ENCODE results near the gene CAMKK1.

The CAMKK1 gene

DNA sequence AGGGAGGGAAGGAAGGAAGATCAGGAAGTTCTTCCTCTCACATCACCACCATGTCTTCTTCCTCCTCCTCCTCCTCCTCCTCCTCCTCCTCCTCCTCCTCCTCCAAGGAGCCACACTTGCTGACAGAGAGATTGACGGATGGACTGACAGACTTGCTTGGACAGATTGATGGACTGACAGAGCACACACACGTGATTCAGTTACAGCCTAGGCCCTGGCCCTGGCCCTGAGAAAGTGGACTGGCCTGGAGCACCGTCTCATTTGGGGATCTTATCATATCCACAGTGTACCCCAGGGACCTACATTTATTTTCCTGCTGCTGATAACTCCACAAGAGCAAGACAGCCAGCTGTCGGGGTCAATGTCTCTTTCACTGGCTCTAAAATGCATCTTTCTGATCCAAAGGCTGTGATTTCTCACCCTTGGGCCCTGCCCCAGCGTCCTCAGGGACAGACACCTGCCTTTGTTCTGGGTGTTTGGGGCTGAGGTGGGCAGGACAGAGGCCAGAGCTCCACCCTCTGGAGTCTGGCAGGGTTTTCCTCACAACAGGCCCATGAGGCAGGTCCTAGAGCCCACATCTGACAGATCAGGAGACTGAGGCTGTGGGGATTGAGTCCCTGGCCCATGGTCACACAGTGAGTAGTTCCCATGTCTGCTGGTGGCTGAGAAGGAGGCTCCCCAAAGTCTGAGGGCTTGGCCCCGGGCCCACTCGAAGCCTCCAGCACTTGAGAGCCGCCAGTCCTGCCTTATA, 25.7 kb upstream of the CAMKK1 start:
- DNase-seq (ENCODE audit: low read depth in 3 of 3), result no peak

DNA sequence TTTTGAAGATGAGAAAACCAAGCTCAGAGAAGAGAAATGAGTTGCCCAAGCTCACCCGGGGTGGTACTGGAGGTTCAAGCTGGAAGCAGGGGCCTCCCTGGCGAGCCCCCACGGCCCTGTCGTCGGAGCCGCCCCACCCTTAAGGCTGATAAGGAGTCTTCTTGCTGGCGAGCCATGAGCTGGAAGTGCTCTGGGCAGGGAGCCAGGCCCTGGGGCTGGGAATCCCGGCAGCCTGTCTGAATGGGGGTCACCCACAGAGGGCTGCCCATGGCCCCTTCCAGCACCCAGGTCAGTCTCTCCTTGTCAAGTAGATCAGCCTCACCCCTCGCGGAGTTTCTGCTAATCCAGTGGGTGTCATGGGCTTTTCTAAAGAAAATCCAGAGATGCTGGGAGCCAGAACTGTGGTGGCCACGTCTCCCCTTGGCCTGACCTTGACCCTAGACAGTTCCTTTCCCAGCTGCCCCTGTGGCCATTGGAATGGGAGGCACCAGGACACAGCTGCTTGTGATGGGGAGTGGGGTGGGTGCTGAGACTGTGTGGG, 24.6 kb upstream of the CAMKK1 start:
- no peak for DNase-seq (ENCODE audit: low read depth in 3 of 3)

DNA sequence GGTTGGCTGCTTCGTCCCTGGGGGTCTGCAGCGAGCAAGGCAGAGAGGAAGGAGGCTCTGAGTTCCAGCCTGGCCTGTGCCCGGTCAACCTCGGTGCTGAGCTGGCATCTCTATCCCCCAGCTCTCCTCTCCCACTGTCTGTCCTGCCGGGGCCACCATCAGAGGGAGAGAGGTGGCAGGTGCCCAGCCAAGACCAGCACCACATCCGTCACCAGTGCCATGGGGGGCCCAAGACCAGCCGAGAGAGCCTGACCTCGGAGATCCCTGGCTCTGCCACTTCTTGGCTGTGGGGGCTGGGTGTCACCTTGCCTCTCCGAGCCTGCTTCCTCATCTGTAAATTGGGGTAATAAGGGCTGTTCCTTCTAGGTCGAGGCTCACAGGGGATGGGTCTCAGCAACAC, 24.0 kb upstream of the CAMKK1 start:
- DNase-seq (ENCODE audit: low read depth in 3 of 3), result no peak

DNA sequence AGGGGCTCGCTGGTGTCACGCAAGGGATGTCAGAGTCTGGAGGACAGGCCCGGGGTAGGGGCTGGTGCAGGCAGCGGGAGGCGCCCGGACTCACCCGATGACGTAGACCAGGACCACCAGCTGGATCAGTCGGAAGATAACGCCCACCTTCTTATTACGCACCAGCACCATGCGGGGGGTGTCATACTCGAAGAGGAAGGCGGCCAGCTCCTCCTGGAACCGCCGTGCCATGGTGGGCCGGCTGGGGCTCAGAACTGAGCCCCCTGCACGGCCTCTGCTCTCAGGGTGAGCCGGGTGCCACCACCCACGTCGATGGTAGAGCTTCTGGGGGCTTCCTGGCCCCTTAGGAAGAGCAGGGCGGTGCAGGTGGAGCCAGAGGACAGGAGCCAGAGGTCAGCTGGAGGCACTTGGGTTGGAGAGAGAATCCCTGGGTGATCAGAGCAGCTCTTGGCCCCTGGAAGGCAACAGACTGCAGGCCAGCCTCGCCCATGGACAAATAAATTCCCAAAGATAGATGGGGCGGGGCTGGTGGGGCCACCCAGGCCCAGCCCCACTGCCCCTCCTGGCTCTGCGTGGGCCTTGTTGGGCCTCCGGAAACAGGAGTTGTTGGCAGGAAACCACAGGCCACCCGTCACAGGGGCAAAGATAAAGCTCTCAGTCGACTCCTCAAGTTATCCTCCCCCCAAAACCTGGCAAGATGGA, 23.3 kb upstream of the CAMKK1 start, which contains the start of gene P2RX1:
TSS of gene P2RX1 (minus strand) at position 471 of the 702 bp plus-strand sequence. CDS start at position 231, 240 bp downstream.
- DNase-seq (ENCODE audit: low read depth in 3 of 3), result no peak

DNA sequence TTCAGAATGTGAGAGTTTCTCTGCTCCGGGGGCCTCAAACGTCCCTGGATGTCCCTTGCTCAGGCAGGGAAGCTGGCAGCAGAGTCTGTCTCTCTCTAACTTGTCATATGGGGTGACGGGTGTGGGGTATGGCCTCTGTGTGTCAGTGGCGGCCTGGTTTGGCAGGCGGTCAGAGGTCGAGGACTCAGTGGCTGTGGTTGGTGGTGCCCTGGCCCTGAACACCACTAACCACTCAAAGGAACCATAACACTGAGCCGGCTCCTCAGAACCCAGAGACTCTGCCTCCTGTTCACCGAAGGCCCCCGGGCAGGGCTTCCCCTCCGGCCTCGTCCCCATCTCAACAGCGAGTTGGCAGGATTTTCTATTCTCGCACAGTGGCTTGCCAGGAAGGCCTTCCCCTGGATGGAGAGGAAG, 22.7 kb upstream of the CAMKK1 start:
- no peak for DNase-seq (ENCODE audit: low read depth in 3 of 3)

DNA sequence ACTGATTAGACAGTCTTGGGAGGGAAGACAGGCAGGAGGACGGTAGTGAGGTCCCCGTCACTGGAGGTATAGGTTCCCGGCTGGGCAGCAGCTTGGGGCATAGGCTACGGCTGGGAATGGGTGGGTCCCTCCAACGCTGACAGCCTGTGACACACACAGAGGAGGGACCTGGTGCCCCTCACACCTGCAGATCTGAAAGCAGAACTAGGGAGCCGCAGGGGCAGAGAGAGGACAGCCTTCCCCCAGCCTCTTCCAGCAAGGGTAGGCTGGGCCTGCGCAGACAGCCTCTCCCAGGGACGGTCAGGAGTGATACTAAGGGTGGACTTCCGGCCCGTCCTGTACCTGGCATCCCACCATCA, 21.4 kb upstream of the CAMKK1 start:
- no peak for DNase-seq (ENCODE audit: low read depth in 3 of 3)

DNA sequence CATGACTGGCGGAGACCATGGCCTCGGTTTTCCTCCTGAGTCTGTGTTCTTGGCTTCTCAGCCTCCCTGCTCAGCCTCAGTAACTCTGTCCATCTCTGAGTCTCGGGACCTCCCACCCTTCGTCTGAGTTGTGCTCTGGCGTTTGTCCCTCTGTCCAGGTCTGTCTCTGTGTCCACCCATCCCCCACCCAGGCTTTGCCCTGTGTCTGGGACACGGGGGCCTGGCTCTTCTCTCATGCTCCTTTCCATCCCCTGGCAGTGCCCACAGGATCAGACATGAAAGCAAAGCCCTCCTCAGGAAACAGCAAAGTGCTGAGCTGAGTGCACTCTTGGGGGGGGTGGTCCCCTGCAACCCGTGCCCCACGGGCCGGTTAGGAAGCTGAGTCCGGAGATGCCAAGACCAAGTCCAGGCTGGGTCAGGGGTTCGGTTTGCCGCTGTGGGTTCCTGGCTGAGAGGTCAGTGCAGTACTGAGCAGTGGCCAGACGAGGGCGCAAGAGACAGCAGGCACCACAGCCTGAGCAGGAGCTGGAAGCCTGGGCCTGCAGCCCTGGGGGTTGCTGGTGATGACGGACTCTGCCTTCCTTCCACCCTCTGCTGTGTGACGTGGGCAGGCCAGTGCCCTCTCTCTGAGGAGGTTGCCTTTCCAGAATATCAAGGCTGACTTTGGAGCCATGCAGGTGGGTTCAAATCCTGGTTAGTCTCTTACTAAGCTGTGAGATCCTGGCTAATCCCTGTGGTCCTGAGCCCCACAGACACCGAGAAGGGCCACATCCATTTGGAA, 20.9 kb upstream of the CAMKK1 start:
- peak; percentile 57 to 66 (median 65) for DNase-seq (ENCODE audit: low read depth in 3 of 3)

DNA sequence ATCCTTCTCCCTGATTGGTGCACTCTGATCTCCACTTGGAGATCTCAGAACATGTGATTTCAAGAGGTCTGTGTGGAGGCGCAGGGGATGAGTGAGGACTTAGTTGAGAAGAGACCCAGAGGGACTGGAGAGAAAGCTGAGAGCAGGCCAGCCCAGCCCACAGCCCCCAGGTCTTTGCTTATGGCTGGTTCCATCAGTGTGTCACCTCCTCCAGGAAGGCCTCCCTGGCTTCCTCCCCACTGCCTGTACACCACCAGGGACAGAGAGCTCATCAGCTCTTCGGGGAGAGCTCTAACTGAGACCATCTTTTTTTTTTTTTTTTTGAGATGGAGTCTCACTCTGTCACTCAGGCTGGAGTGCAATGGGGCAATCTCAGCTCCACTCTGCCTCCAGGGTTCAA, 20.0 kb upstream of the CAMKK1 start:
- no peak for DNase-seq (ENCODE audit: low read depth in 3 of 3)

DNA sequence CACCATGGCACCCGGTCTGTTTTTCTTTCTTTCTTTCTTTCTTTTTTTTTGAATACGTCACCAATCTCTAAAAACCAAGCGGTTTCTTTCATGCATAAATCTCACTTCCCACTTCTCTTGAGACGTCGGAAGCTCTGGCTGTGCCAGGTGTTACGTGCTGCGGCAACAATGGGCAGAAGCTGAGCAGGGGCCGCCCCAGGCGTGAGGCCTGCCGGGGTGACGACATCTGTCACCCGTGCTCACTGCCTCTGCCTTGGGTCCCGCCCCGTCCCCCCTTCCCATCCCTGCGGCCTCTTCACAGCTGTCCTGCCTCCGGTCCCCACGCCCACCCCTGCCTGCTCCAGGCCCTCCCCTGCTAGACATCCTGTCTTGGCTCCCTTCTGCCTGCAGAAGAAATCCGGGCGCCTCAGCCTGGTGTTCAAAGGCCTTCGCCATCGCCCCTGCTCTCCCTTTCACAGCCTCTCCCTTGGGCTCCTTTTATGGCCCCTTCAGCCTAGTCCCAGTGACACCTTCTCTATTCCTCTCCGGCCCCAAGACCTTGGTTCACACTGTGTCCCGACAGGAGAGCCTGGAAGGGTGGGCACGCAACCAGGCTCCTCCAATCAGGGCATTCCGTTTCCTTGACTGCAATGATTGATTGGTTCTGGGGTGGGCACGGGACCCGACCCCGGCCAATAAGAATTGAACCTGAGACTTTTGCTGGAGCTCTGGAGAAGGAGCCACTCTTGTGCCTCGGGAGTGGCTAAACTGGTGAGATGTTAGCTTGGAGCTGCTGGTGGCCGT, 18.6 kb upstream of the CAMKK1 start:
- peak in 2 of 3 experiments; percentile 18 to 42 for DNase-seq (ENCODE audit: low read depth in 3 of 3)

DNA sequence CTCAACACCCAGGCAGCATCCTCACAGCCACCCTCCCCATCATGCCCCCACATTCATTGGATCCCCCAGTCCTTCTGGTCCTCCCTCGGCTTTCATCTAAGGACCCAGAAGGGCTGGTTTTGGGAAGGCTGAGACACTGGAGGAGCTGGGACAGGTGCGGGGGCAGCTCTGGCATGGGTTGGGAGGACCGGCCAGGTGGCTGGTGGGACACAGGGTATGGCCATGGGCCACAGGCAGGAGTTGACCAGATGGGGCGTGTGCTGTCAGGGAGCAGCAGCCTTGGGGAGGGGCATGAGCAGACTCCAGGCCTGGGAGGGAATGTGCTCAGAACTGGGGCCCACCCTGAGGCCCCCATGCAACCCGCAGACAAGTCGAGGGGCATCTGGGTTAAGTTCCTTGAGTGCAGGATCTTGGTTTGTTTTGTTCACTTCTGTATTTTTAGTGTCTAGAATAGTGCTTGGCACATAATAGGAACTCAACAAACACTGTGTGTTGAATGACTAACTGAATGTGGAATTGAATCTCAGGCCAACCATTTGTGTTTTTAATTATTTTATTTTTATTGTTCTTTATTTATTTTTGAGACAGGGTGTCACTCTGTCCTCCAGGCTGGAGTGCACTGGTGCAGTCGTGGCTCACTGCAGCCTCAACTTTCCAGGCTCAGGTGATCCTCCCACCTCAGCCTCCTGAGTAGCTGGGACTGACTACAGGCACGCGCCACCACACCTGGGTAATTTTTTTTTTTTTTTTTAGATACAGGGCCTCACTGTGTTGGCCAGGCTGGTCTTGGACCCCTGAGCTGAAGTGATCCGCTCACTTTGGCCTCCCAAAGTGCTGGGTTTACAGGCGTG, 17.8 kb upstream of the CAMKK1 start:
- no peak for DNase-seq (ENCODE audit: low read depth in 3 of 3)

DNA sequence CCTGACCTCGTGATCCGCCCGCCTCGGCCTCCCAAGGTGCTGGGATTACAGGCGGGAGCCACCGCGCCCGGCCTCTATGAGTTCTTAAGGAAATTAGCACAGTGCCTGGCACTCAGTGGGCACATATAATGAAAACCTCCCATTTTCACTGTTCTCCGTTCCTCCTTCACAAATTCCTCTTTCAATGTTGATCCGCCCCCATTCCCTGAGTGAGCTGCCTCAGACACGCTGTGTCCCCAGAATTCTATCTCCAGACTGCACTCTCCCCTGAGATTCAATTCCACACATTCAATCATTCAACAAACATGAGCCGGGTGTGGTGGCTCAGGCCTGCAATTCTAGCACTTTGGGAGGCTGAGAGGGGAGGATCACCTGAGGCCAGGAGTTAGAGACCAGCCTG, 16.4 kb upstream of the CAMKK1 start:
- no peak for DNase-seq (ENCODE audit: low read depth in 3 of 3)

DNA sequence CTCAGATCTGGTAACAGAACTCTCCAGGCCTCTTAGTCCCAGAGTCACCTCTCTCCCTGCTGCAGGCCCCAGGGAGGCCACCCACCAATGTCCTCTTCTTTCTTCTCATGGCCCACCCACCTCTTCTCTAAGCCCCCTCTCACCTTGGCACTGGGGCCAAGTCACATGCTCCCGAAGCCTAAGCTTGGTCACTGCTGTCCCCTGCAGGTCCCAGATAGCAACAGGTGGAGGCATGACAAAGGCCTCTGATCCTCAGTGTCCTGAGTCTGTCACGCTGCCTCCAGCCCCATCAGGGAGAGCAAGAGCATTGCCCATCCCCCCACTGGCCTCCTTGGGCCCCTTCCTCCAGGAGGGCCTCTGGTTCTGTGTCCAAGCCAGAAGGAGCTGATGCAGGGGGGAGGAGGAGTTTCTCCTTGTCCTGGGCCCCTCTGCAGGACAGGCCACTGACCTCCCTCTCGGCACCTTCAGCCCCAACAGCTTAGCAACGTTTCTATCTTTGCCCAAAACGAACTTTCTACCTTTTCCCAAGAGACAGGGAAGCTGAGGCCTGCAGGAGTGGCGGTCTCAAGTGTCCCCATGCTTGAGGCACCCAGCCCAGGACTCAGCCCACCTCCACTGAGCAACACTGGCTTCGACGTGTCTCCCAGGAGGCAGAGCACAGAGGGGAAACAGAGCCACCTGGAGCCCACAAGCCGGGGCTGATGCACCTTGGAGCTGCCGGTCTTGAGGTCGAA, 14.8 kb upstream of the CAMKK1 start:
- no peak for DNase-seq (ENCODE audit: low read depth in 3 of 3)

DNA sequence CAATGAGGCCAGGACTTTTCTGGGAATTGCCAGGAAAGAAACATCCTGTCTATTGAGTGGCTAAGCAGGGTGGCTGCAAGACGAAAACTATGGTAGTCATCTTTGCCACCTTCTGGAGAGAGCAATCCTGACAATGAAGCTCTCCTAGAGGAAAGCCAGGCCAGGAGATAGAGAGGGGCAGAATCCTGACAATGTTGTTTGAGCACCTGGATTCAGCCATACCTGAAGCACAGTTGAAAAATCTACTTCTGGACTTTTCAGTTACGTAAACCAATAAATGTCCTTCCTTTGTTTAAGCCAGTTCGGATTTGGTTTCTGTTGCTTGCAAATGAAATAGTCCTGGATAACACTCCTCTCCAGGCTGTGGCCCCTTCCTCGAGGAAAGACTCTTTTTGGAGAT, 14.0 kb upstream of the CAMKK1 start:
- no peak for DNase-seq (ENCODE audit: low read depth in 3 of 3)

DNA sequence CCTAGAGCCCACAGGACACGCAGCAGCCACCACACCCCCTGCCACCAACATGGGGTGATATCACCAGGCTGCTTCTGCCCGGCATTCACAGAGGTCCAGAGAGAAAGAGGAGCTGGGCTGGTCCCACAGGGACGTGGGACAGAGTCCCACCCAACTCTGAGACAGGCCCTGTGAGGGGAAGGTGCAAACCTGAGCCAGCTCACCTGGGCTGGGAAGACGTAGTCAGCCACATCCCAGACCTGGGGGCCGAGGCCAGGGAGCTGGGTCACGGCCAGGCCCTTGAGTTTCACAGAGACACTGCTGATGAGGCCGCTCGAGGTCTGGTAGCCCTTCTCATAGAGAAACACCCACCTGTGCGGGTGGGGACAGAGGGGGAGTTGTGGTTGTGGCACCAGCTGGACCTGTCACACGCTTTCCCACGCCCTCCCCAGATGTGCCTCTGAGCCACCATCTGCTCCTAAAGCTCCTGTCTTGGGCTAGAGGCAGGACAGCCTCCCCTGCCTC, 12.2 kb upstream of the CAMKK1 start:
- no peak for DNase-seq (ENCODE audit: low read depth in 3 of 3)

DNA sequence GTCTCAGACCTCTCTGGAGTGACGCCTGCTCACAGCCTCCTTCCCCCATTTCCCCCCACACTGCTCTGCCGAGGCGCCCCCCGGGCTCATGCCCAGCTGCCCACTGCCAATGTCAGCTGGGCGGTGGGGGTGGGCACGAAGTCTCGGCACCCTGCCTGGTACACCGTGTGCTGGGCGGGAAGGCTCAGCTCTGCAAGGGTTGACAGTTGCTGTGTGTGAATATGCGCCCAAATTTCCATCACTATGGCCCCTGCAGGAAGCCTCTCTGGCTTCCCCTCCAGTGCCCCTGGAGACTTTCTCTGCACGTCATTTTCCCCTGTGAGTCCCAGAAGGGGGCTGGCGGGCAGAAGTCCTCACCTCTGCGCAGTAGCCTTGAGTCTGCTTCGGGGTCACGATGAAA, 11.6 kb upstream of the CAMKK1 start:
- DNase-seq (ENCODE audit: low read depth in 3 of 3), result no peak

DNA sequence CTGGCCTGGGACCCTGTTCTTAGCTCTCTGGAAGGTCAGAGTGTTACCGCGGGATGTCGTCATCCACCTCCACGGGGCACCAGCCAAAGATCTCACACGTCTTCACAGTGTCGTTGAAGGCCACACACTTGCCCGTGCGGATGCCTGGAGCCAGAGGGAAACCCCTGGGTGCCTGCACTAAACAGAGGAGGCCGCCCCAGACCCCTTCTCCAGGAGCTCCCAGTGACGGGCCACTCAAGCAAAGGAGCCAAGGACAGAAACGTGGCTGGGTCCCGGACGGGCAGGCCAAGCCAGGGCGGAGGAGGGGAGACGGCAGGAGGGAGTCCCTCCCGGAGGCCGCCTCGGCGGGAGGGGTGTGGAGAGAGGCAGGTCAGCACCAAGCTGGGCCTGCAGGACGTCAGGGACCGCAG, 11.0 kb upstream of the CAMKK1 start:
- no peak for DNase-seq (ENCODE audit: low read depth in 3 of 3)

DNA sequence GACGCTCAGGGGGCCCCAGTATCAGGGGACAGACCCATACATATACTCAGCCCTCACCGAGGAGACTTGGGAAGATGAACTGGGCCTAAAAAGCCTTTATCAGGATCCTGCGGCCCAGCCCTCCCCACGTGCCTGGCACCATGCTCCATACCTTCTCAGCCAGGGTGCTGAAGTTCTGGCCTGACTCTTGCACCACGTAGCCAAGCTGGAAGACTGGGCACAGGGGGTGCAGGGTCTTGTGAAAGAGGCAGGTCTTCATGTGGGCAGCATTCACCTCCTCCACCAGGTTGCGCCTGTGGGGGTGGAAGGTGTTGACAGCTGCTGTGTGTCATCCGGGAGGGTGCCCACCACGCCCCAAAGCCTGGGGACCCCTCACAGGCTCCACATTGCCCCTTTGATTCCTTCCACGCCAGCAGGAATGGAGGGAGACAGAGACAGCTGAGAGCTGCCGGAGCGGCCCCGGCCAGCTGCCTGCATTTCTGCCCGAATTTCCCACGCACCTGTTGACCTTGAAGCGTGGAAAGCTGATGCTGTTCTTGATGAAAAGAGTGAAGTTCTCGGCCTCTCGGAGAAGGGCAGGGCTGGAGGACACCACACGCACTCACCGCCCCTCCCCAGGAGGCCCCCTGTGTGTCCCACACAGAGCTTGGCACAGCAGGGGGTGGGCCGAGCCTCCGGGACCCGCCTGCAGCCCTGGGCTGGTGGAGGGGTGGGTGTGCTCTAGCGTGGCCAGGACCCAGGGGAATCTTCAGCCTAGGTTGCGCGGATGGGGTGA, 10.4 kb upstream of the CAMKK1 start:
- no peak for DNase-seq (ENCODE audit: low read depth in 3 of 3)

DNA sequence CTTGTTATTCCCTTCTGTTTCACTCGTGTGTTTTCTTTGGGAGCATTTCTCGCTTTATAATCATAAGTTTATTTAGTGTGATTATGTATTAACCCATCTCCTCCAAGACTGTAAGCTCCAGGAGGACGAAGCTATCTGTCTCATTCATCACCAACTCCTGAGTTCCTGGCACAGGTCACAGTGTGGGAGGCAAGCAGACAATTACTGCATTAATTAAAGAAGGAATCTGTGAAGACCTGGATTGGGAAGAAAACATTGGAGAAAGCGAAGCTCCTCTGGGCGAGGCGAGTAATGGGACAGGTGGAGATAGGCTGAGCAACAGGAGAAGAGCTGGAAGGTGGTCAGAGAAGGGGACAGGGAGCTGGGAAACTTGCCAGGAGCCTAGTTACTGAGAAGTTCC, 7.8 kb upstream of the CAMKK1 start:
- DNase-seq (ENCODE audit: low read depth in 3 of 3), result no peak

DNA sequence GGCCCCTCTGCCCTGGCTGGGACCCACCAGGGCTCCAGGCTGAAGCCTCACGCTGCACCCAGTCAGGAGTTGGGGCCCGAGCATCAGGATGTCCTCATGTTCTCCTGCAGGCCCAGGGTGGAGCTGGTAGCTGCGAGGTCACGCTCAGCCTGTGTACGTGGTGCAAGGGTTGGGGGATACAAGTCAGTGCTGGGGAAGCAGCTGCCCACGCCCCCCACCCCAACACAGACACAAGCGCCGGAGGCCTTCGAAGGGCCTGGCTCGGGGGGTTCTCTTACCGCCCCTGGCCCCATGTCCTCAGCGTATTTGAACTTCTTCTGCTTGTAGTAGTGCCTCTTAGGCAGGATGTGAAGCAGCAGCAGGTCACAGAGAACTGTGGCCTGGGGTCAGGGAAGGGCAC, 4.9 kb upstream of the CAMKK1 start:
- DNase-seq (ENCODE audit: low read depth in 3 of 3), result no peak

Data from stimulated activated CD4-positive, alpha-beta T cell treated with anti-CD3 and anti-CD28 coated beads, TNF-alpha, amount 100 ng/mL, for 4 hours (primary cell).